8988T (cell line): ENCODE results near the gene HDAC8.
"Not testable (repeated sequence)": the region's sequence is repeated elsewhere in the genome, so short reads cannot be mapped to it uniquely, and the experiment has no call there.

Experiments
- DNase-seq: peaks from one replicate; pipeline ENCODE4 v3.0.0; 2011

Gene HDAC8

DNA sequence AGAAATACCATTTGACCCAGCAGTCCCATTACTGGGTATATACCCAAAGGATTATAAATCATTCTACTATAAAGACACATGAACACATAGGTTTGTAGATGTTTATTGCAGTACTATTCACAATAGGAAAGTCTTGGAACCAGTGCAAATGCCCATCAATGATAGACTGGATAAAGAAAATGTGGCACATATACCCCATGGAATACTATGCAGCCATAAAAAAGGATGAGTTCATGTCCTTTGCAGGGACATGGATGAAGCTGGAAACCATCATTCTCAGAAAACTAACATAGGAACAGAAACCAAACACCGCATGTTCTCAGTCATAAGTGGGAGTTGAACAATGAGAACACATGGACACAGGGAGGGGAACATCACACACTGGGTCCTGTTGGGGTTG is 123.6 kb downstream of the HDAC8 start:
- DNase-seq: not testable (repeated sequence)

DNA sequence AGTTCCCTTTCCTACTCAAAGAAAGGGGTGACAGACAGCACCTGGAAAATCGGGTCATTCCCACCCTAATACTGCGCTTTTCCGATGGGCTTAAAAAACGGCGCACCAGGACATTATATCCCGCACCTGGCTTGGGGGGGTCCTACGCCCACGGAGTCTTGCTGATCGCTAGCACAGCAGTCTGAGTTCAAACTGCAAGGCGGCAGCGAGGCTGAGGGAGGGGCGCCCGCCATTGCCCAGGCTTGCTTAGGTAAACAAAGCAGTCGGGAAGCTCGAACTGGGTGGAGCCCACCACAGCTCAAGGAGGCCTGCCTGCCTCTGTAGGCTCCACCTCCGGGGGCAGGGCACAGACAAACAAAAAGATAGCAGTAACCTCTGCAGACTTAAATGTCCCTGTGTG is 131.9 kb downstream of the HDAC8 start:
- DNase-seq: not testable (repeated sequence)

DNA sequence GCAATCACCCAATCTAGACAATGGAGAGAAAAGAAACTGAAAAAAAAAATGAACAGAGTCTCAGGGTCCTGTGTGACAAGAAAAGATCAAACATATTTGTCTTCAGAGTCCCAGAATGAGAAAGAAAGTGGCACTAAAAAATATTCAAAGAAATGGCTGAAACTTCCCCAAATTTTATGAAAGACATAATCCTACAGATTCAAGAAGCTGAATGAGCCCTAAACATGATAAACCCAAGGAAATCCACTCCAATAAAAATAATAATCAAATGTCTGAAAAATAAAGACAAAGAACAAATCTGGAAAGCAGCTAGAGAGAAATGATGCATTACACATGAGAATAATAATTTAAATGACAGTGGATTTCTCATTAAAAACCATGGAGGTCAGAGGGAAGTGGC is 136.6 kb downstream of the HDAC8 start:
- no peak for DNase-seq

DNA sequence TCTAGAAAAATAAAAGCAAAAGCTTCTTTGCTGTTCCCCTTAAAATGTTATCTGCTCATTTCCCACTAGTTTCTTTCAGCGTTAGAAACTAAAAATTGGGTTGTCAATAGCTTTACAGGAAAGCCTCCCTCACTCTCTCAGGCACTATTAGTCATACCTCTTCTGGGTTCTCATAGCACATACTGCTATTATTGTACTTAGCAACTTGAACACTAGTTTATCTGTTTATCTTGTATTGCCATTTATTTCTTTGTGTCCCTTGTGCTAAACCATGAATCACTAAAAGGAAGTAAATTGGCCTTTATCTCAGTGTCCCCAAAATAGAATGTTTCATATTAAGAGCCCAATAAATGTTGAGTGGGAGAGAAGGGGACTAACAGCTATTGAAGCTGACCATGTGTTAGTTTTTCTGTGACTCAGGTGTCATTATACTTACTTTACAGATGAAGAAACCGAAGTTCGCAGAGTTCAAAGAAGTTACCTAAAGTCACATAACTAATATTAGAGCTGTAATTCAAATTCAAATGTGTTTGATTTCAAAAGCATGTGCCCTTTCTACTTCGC is 142.2 kb downstream of the HDAC8 start:
- no peak for DNase-seq

DNA sequence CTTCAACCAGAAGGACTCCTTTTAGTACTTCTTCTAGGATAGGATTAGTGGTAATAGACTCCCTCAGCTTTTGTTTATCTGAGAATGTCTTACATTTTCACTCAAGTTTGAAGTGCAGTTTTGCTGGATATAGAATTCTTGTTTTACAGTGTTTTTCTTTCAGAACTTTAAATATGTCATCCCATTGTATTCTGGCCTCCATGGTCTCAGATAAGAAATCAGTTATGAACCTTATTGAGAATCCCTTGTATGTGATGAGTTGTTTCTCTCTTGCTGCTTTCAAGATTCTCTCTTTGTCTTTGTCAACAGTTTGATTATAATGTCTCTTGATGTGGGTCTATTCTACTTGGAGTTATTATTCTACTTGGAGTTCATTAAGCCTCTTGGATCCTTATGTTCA is 150.8 kb downstream of the HDAC8 start:
- DNase-seq: no peak

DNA sequence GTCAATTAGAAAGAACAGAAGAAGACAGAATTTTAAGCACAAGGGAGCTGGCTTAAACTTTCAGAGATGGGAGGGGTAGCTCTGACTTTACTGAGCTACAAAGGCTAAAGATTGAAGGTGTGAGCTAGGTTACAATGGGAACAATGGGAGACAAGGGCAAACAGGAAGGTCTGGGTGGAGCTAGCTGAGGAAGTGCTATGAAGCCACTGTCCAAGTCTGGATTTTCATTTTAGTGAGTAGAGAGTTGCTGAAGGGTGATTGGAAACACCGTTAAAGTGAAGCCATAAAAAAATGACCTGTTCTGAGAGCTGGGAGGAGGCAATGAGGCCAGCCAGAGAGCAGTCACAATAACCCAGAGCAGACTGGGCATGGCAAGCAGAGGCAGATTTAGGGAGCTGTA is 162.7 kb downstream of the HDAC8 start:
- no peak for DNase-seq

DNA sequence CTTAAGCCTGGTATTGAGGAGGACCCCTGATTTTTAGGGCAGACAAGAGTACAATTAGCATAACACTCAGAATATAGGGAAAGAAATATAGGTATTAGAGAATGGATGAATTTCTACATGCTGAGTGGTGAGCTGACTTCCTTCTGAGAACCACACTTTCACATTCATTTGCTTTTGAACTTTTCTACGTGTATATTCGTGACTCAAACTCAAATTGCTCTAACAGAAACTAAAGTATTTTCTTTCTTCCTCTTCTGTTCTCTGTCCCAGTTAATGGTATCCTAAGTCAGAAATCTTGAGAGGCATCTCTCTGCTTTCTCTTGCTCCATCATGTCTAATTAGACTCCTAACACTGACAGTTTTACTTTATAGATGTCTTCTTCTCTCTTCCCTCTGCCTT is 163.8 kb downstream of the HDAC8 start:
- no peak for DNase-seq

DNA sequence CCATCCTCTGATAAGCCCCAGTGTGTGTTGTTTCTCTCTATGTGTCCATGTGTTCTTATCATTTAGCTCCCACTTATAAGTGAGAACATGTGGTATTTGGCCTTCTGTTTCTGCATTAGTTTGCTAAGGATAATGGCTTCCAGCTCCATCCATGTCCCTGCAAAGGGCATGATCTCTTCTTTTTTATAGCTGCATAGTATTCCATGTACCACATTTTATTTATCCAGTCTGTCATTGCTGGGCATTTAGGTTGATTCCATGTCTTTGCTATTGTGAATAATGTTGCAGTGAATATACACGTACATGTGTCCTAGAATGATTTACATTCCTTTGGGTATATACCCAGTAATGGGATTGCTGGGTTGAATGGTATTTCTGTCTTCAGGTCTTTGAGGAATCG is 167.5 kb downstream of the HDAC8 start:
- not testable (repeated sequence) for DNase-seq

DNA sequence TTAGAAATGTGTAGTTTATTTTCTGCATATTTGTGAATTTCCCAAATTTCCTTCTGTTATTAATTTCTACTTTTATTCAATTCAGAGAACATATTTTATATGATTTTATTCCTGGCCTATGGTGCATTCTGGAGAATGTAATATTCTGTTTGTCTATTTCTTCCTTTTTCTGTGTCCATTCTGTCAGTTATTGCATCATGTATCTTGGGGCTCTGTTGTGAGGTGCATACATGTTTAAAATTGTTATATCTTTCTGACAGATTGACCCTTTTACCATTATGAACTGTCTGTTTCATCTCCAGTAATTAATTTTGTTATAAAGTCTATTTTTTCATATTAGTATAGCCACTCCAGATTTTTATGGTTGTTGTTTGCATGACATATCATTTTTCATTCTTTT is 170.0 kb downstream of the HDAC8 start:
- DNase-seq: no peak

DNA sequence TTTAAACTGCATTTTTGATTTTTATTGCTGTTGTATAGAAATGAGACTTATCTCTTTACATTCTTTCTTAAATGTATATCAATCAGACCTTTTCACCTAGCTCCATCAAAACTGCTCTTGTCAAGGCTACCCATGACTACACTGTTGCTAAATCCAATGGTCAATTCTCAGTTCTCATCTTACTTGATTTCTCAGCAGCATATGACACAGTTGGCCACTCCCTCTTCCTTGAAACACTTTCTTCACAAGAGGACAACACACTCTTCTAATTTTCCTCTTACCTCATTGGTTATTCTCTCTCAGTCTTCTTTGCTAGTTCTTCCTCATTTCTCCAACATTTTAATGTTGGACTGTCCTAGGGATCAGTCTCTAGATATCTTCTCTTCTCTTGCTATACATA is 172.8 kb downstream of the HDAC8 start:
- DNase-seq: no peak

DNA sequence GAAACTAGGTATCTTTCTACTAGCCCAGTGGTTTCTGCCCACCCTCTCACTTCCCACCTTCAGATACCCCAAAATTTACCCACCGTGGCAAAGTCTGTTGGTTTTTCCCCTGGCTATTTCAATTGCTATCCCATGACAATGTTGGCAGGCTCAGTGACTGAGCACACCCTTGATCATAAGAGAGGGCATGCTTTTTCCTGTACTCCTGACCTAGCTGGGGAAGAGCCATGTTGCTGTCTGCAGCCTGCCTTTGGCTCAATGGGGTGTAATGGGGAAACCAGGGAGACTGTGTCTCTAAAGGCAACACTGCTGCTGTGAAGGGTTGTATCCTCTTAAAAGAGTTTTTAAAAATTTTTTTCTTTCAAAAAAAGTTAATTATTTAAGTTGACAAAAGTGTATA is 176.5 kb downstream of the HDAC8 start:
- DNase-seq: no peak

DNA sequence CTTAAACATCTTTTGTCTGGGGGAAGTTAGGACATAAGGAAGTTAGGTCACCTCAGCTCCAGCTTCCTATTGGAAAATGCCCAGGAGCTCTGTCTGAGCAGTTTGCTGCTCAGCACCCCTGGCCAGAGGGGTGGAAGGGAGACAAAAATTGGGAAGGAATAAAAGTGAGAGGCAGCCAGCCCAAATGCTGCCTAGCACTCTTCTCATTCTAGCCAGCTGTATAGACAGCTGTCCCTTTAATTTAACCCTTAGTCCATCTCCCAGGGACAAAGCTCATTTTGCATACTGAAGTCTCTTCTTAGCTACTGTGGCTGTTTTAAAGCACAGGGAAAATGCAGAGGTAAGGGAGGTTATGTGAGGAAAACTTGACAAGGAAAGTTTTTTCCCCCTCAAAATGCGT is 177.4 kb downstream of the HDAC8 start:
- no peak for DNase-seq

DNA sequence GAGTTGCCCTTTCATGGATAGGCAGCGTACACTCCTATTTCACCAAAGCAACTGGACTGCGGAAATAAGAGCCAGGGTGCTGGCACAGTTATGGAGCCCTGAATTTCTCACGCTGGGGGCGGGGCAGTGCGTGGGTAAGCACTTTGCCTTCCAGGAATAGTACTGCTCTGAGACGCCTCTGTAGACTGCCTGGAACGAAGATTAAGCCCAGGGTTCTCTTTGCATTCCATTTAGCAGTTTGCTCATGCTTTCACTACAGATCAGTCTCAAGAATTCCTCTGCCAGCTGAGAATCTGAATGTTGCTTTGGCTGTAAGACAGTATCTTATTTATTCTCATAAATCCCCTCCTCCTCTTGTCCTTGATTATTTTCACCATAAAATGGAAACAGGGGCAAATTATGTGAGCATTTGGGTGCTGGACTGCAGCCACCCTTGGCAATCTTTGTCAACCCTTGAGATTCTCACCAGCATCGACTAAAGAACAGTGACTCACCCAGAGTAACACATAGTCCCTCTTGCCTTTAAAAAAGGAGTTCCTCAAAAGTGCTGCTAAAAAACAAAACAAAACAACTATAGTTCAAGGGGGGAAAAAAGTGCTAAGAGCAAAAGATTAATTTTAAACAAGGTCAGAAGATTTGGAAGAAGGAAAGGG is 178.0 kb downstream of the HDAC8 start:
- DNase-seq: no peak

DNA sequence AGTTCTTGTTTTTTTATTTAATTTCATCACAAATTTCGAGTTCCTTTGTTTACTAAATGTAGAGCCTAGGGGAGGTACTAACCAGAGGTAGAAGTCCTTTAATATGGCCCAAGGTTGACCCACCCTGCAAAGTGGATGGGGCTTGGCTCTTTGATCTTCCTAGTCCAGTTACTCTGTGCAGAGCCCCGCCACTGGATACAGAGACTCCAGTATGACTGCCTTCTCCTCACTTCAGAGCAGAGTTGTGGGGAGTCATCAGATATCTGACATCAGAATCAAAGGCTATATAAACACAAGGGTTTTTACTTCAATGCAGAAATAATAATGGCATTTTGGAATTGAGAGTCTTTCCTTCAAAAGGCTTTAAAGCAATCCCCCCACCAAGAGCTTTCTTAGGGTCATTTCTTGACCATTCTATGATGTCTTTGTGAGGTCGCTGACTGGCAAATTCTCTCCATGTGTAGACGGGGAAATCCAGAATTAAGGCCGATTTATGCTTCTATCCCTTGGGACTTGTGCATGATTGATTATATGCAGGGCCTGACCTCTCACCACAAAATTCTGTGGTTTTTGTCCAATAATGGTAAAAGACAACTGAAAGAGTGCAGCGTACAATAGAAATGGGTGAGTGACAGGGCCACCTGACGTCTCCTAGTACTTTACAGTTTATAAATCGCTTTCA is 178.7 kb downstream of the HDAC8 start:
- DNase-seq: no peak

DNA sequence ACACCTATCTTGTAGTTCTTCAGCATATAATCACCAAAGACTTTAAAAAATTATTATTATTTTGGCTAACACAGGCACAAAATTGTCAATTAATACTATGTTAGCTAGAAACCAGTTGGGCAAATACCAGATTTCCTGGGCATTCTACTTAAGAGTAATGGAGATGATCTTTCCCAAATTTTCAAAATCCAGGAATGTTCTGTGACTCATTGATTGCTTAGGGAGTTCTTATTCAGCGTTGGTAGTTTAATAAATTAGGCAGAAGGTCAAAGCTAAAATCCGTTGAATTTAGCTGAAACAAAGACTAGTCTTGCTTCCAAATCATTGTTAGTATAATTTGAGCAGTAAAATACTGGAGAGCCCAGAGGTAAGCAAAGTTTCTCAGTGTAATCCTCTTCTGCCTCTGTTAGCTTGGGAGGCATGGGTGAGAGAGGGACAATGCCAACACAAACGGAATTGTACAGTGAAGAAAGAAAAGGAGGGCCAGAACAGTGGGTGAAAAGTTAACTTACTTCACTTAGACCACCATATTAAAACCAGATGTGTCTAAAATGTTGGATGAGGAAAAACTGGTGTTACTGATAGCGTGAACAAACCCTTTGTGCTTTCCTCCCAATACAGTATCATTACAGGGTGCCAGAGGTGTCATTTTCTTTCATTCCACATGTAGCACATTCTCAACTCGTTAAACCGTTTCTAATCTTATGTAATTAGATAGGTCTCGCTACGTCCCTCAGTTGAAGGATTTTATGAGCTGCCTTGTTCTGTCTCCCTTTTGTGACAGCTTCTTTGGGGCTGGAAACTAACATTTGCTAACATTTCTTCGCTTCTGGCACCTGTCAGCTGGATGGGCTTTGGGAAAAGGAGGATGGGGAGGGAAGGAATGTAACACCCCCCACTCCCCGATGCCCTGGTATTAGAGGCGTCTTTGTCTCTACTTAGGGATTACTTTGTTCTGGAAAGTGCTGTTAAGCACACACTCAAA is 179.5 kb downstream of the HDAC8 start:
- DNase-seq: no peak

DNA sequence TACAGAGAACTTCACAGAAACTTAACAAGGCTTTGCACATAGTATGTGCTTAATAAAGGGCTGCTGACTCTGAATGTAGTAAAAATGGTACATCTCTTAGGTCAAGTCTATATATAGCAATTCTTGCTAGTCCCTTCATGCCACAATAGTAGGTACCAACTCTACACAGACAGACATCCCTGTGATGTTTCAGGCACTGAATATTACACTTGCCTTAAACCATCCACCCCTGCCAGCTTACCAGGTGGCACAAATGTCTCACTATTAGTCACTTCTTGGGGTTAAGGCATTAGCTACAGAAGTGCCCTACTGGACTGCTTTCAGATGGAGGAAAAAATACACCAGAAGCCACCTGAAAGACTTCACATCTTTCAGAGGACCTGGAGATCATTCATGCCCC is 180.6 kb downstream of the HDAC8 start:
- no peak for DNase-seq

DNA sequence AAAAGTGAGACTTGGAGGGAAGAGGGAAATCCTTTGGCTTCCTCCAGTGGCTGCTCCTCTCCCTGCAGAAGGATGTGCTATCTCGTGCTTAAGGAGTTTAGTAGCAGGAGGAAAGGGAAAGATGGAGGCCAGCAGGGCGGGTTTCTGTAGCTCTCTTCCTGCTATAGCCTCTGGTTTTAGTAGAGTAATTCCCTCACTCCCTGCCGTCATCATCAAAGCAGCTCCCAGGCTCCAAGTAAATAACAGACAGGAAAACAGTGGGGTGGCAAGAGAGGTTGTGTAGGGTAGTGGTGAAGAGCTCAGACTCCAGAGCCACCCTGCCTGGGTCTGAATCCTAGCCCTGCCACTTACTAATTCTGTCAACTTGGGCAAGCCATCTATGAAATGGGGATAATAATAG is 185.4 kb downstream of the HDAC8 start:
- DNase-seq: no peak

DNA sequence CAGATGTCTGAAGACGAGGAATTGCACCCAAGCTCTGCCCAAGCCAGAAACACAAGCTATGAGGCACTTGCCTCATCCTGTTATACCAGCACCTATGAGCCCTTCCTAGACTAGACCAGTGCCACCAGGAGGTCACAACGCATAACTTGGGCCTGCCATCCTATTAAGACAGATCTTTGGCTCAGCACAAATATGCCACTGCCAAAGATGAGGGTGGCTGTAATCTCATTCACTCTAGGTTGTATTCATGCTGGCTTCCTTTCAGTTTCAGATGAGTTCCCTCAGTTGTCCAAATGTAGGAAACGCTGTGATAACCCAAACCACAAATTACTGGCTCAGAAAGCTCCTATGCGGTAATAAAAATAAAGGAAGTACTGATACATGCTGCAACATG is 190.4 kb downstream of the HDAC8 start:
- no peak for DNase-seq

DNA sequence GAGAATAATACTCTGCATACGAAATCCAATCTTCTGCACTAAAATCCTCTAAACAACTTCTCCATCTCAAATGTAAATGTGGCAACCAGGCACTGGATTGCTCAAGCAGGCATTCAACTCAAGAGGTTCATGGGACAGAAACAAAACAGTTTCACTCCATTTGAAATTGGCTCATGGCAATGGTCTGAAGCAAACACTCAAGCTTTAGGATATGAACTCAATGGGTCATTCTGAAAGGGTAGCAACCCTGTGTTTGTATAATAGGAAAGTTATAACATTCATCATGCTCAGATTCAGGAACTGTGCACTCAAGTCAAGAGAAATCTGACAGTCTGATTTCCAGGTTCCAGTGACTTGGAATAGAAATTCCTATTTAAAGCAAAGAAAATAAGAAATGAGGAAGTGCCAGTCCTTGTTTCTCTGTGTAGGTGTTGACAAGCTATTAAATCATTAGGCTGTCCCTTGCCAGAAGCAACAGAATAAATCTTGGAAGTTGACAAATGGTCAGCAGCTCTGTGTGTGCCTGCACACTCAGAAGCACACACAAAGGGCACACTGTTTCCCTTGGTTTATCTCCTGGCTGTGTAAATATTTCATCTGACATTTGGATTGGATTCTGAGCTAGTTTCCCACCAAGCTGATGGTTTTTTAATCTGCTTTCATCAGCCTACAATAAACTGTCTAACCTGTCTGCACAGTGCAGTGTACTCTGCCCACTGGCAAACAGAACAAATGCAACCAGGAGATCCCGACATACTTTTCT is 191.0 kb downstream of the HDAC8 start:
- no peak for DNase-seq

DNA sequence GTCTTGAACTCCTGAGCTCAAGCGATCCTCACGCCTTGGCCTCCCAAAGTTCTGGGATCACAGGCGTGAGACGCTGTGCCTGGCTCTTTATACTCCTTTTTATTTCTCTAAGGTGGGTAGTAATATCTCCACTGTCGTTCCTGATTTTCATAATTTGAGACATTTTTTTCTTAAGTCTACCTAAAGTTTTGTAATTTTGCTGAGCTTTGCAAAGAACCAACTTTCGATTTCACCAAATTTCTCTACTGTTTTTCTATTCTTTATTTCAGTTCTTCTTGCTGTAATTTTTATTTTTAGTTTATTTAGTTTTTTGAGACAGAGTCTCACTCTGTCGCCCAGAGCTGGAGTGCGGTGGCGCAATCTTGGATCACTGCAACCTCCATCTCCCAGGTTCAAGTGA is 196.5 kb downstream of the HDAC8 start:
- DNase-seq: no peak

DNA sequence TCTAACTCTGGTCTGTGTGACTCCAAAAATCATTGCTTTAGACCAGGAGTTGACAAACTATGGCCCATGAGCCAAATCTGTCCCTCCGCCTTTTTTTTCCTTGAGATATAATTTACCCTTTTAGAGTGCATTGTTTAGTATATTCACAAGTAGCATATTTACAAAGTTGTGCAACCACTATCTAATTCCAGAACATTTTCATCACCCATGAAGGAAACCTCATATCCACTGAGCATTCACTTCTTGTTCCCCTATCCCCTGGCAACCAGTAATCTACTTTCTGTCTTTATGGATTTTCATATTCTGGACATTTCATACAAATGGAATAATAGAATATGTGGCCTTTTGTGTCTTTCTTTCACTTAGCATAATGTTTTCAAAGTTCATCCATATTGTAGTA is 199.5 kb downstream of the HDAC8 start:
- DNase-seq: no peak

DNA sequence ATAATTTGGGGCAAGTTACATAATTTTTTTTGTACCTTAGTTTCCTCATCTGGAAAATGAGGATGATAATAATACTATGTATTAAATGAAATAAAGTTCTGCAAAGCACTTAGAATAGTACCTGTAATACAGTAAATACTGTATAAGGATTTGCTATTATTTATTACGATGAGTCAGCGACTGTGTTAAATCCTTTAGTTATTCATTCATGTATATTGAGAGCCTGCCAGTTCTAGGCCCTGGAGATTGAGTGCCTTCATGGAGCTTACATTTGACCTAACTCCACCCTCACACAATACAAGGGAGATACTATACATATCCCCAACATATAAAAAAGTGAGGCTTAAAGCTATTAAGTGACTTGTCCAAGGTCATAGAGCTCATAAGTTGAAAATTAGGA is 199.9 kb downstream of the HDAC8 start:
- DNase-seq: no peak

DNA sequence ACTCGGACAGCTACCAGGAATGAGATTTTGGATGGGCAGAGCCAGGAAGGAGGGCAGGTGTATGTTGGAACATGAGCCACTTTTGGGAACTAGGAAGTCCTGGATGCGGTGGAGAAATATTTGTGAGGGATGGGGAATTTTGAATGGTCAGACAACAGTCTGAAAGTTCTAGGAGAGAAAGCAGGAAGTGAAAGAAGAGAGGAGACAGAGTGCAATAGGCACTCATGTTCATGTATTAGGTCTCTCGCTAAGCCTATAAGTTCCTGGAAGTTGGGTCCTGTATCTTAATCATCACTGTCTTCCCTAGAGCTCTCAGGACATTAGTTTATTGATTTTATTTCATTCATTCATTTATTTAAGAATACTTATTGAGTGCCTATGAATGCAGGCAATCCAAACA is 201.2 kb downstream of the HDAC8 start:
- no peak for DNase-seq
